T-helper 17 cell (primary cell): Measurements from ENCODE around the gene NTN4. TPM values are rescaled to one million over a fixed set of nuclear protein-coding genes. Genes with fewer than 3 reads are reported as not detected.

Experiments used
- ATAC-seq: fragments of 150-1000 bp; cut with Tn5 transposase; 2 replicates; pipeline ENCODE4 v1.10.0; 2021; ENCODE audit warnings: mild to moderate bottlenecking, moderate library complexity
- DNase-seq, 3 donors: peaks; one replicate each; pipeline versions ENCODE4 v3.0.0 to v3.0.0-alpha.2; 2020 to 2021
- H3K9me3 ChIP-seq: one replicate; pipeline ENCODE4 v1.7.0; 2013; ENCODE audit warnings: low read length, mild to moderate bottlenecking; ENCODE audit not compliant: control insufficient read depth, poor library complexity, severe bottlenecking
- H3K27ac Mint-ChIP-seq: one replicate; pipeline ENCODE4 v1.8.0; 2022; ENCODE audit warnings: mild to moderate bottlenecking, moderate library complexity, mixed read lengths
- H3K27me3 Mint-ChIP-seq: one replicate; pipeline ENCODE4 v1.8.0; 2022; ENCODE audit warnings: mixed read lengths
- H3K36me3 Mint-ChIP-seq: one replicate; pipeline ENCODE4 v1.8.0; 2022; ENCODE audit warnings: low read depth, mixed read lengths
- H3K4me1 Mint-ChIP-seq: one replicate; pipeline ENCODE4 v1.8.0; 2022; ENCODE audit warnings: mild to moderate bottlenecking, mixed read lengths
- H3K4me3 Mint-ChIP-seq: one replicate; pipeline ENCODE4 v1.8.0; 2022; ENCODE audit warnings: mild to moderate bottlenecking, moderate library complexity, mixed read lengths
- total RNA-seq, 4 donors: library from RNA in 2 of 4; stranded (reverse) in 2 of 4; gene quantifications; one replicate each; pipeline ENCODE4 v1.2.3 and lab custom pipeline; 2022 to 2026

The NTN4 gene
- total RNA-seq, 2 donors from 2014 or later, result 4.8 to 7.6 TPM

- Mint-ChIP-seq H3K4me3 (no peak overlapping the region), H3K27me3 (peaks cover 10% of the 10 kb centered on the region), H3K4me1 (peaks cover 11% of the 10 kb centered on the region), H3K27ac (peak overlapping the region; percentile 19), H3K36me3 (no peaks in the 10 kb centered on the region)
- H3K9me3 ChIP-seq, result no peaks in the 10 kb centered on the region
- DNase-seq (no peak), ATAC-seq (no peak)
These were observed 18.6 kb upstream of the NTN4 start for GRCh38 chr12:95809000-95809680.

GRCh38 chr12:95808146-95808545, 17.6 kb upstream of the NTN4 start:
- H3K9me3 ChIP-seq, result no peaks in the 10 kb centered on the region
- peaks cover 3% of the 10 kb centered on the region for H3K36me3 Mint-ChIP-seq
- peaks cover 10% of the 10 kb centered on the region for H3K27me3 Mint-ChIP-seq
- no peak for DNase-seq
- ATAC-seq, result no peak
- H3K4me3 Mint-ChIP-seq, result no peak overlapping the region
- peak overlapping the region; percentile 97 for H3K27ac Mint-ChIP-seq
- peaks cover 11% of the 10 kb centered on the region for H3K4me1 Mint-ChIP-seq

GRCh38 chr12:95805864-95806671, 15.5 kb upstream of the NTN4 start:
- H3K4me3 Mint-ChIP-seq, result peak overlapping the region; percentile 72
- peaks cover 11% of the 10 kb centered on the region for H3K4me1 Mint-ChIP-seq
- H3K9me3 ChIP-seq, result no peaks in the 10 kb centered on the region
- H3K36me3 Mint-ChIP-seq, result peaks cover 3% of the 10 kb centered on the region
- ATAC-seq, result peak; percentile 91
- peak overlapping the region; percentile 97 for H3K27ac Mint-ChIP-seq
- H3K27me3 Mint-ChIP-seq, result peaks cover 8% of the 10 kb centered on the region
- DNase-seq, result peak in 2 of 3 donors; percentile 16 to 18

GRCh38 chr12:95804291-95804690, 13.7 kb upstream of the NTN4 start:
- Mint-ChIP-seq H3K27ac (no peak overlapping the region), H3K4me3 (no peak overlapping the region), H3K4me1 (peaks cover 14% of the 10 kb centered on the region), H3K27me3 (no peaks in the 10 kb centered on the region), H3K36me3 (peaks cover 3% of the 10 kb centered on the region)
- ATAC-seq, result no peak
- DNase-seq, result no peak
- no peaks in the 10 kb centered on the region for H3K9me3 ChIP-seq

GRCh38 chr12:95803817-95804216, 13.3 kb upstream of the NTN4 start:
- DNase-seq, result no peak
- no peak for ATAC-seq
- peaks cover 14% of the 10 kb centered on the region for H3K4me1 Mint-ChIP-seq
- H3K9me3 ChIP-seq, result no peaks in the 10 kb centered on the region
- H3K4me3 Mint-ChIP-seq, result no peak overlapping the region
- H3K27me3 Mint-ChIP-seq, result no peaks in the 10 kb centered on the region
- H3K27ac Mint-ChIP-seq, result no peak overlapping the region
- peaks cover 3% of the 10 kb centered on the region for H3K36me3 Mint-ChIP-seq

- H3K27me3 Mint-ChIP-seq, result no peaks in the 10 kb centered on the region
- peaks cover 14% of the 10 kb centered on the region for H3K4me1 Mint-ChIP-seq
- ATAC-seq, result no peak
These were observed 12.1 kb upstream of the NTN4 start for GRCh38 chr12:95802482-95803270.

GRCh38 chr12:95796982-95797289, 6.4 kb upstream of the NTN4 start:
- H3K4me1 Mint-ChIP-seq, result peaks cover 15% of the 10 kb centered on the region
- H3K36me3 Mint-ChIP-seq, result no peaks in the 10 kb centered on the region
- peak overlapping the region; percentile 1 for H3K27ac Mint-ChIP-seq
- ATAC-seq (no peak), DNase-seq (no peak)
- no peaks in the 10 kb centered on the region for H3K9me3 ChIP-seq
- peaks cover under 1% of the 10 kb centered on the region for H3K27me3 Mint-ChIP-seq
- H3K4me3 Mint-ChIP-seq, result no peak overlapping the region

More at GRCh38 chr12:95802482-95803270, 12.1 kb upstream of the NTN4 start:
- Mint-ChIP-seq H3K27ac (no peak overlapping the region), H3K4me3 (no peak overlapping the region), H3K36me3 (peaks cover 3% of the 10 kb centered on the region)
- no peaks in the 10 kb centered on the region for H3K9me3 ChIP-seq
- DNase-seq, result no peak

- peaks cover 16% of the 10 kb centered on the region for H3K4me1 Mint-ChIP-seq
- H3K27me3 Mint-ChIP-seq, result peaks cover 6% of the 10 kb centered on the region
- H3K27ac Mint-ChIP-seq, result peak overlapping the region; percentile 75
- H3K4me3 Mint-ChIP-seq, result peak overlapping the region; percentile 34
- no peaks in the 10 kb centered on the region for H3K9me3 ChIP-seq
- H3K36me3 Mint-ChIP-seq, result no peaks in the 10 kb centered on the region
- DNase-seq (no peak), ATAC-seq (peak; percentile 61)
These were observed 5.8 kb upstream of the NTN4 start for GRCh38 chr12:95796225-95796981.

GRCh38 chr12:95790917-95791849, 619 bp upstream of the NTN4 start:
- Mint-ChIP-seq H3K27me3 (peaks cover 33% of the 10 kb centered on the region), H3K27ac (peak overlapping the region; percentile 89), H3K4me1 (peaks cover 19% of the 10 kb centered on the region)

GRCh38 chr12:95789126-95790032, 1.2 kb downstream of the NTN4 start:
- H3K27ac Mint-ChIP-seq, result peak overlapping the region; percentile 89
- peaks cover 23% of the 10 kb centered on the region for H3K4me1 Mint-ChIP-seq
- peak; percentile 18 for ATAC-seq
- H3K4me3 Mint-ChIP-seq, result peak overlapping the region; percentile 96
- DNase-seq, result no peak
- peaks cover 4% of the 10 kb centered on the region for H3K36me3 Mint-ChIP-seq
- H3K9me3 ChIP-seq, result no peaks in the 10 kb centered on the region
- peaks cover 38% of the 10 kb centered on the region for H3K27me3 Mint-ChIP-seq

More at GRCh38 chr12:95790917-95791849, 619 bp upstream of the NTN4 start:
- DNase-seq (peak; percentile 15 to 40 (median 32)), ATAC-seq (peak; percentile 80)
- peak overlapping the region; percentile 96 for H3K4me3 Mint-ChIP-seq
- H3K36me3 Mint-ChIP-seq, result peaks cover 4% of the 10 kb centered on the region
- no peaks in the 10 kb centered on the region for H3K9me3 ChIP-seq

- H3K9me3 ChIP-seq, result no peaks in the 10 kb centered on the region
- DNase-seq (no peak), ATAC-seq (no peak)
- peaks cover 23% of the 10 kb centered on the region for H3K4me1 Mint-ChIP-seq
- H3K36me3 Mint-ChIP-seq, result peaks cover 4% of the 10 kb centered on the region
- peak overlapping the region; percentile 89 for H3K27ac Mint-ChIP-seq
- peak overlapping the region; percentile 96 for H3K4me3 Mint-ChIP-seq
- H3K27me3 Mint-ChIP-seq, result peaks cover 38% of the 10 kb centered on the region
These were observed 1.9 kb downstream of the NTN4 start for GRCh38 chr12:95788637-95789036.
